Lower lobe of right lung (tissue), 2 donors: Measurements from ENCODE around the gene HOXA10. TPM values are rescaled to one million over a fixed set of nuclear protein-coding genes. Genes with fewer than 3 reads are reported as not detected.

Experiments
- ATAC-seq, 2 donors: fragments of 200-7000 bp; cut with Tn5 transposase; one replicate each; pipeline ENCODE4 v1.9.1; 2020 to 2022; ENCODE audit warnings: mild to moderate bottlenecking in 2 of 2, moderate library complexity in 2 of 2
- DNase-seq: peaks from one replicate; pipeline ENCODE4 v3.0.0-alpha.2; 2020
- H3K27ac ChIP-seq: fragments of 200-600 bp; one replicate; pipeline ENCODE4 v1.8.0; 2022
- H3K27me3 ChIP-seq: fragments of 200-600 bp; one replicate; pipeline ENCODE4 v1.8.0; 2022; ENCODE audit warnings: low read depth
- H3K36me3 ChIP-seq: fragments of 200-600 bp; one replicate; pipeline ENCODE4 v1.8.0; 2022; ENCODE audit warnings: mild to moderate bottlenecking
- H3K4me1 ChIP-seq: fragments of 200-600 bp; one replicate; pipeline ENCODE4 v1.8.0; 2022
- H3K4me3 ChIP-seq: fragments of 200-600 bp; one replicate; pipeline ENCODE4 v1.8.0; 2022; ENCODE audit warnings: mild to moderate bottlenecking
- H3K9me3 ChIP-seq: fragments of 200-600 bp; one replicate; pipeline ENCODE4 v1.8.0; 2022
- intact Hi-C: fragments of 100-400 bp; cut with DNase I; formaldehyde crosslinking; loops from one replicate; pipeline ENCODE4 v1.11.0; 2022
- total RNA-seq: library from RNA; stranded (reverse); fragmentation: NEBNext Ultra II Directional; extraction: Animal tissue kit (Norgen Biotek cat#: 25700); gene quantifications from one replicate; pipeline ENCODE4 v1.2.1, GENCODE V29; 2021
- TF ChIP-seq, protein P1 (sequence below): fragments of 200-600 bp; IDR thresholded peaks from one replicate; pipeline ENCODE4 v1.8.0; 2022; ENCODE audit warnings: antibody characterized with exemption, mild to moderate bottlenecking
- donor health status: DM: no; HTN: yes; CAD: no; lungs with severe emphysema.

HOXA10 gene
- total RNA-seq, 1 donor from 2014 or later = 0.38 TPM

- peaks cover 95% of the 10 kb centered on the region for H3K27me3 ChIP-seq
- H3K27ac ChIP-seq = peak overlapping the region; percentile 46
Measured at GRCh38 chr7:27160145-27160545, 14.0 kb downstream of the HOXA10 start.

DNA sequence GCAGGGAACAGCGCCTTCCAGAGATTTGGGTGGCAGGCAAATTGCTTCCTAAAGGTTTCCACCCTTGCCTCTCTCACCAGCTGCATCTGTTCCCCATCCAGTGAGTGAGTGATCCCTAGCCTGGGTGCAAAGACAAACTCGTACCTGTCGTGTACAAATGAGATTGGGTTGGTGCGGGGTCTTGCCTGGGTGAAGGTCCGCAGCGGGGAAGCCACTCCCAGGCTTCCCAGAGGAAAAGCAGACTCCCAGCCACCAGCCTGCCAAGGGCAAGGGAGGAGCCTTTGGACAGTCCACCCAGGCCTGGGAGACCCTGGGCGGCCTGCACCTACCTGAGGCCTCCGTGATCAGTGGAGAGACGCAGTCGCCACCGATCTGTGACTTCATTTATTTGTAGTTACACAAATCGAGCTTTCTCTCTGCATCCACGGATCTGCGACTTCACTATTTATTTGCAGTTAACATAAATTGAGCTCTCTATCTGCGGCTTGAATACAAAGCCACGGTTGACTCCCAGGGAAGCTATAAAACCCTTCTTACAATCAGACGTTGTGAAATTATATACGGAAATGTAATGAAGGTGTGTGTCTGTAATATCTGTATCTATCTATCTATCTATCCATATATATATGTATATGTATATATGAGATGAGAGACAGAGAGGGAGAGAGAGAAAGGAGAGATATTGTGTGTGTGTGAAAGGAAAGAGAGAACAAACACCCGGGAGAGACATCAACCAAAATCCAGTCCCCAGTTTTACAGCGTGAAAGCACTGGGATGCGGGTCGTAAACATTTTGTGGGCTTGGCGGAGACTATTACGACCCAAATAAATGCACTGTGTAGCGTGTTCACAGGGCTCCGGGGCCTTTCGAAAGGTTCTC, 14.6 kb downstream of the HOXA10 start:
- Histone ChIP-seq H3K36me3 (no peaks in the 10 kb centered on the region), H3K4me3 (peak overlapping the region; percentile 63), H3K27me3 (peaks cover 95% of the 10 kb centered on the region), H3K9me3 (no peaks in the 10 kb centered on the region), H3K27ac (no peak overlapping the region), H3K4me1 (peaks cover 50% of the 10 kb centered on the region)
- TF ChIP-seq, protein P1, sequence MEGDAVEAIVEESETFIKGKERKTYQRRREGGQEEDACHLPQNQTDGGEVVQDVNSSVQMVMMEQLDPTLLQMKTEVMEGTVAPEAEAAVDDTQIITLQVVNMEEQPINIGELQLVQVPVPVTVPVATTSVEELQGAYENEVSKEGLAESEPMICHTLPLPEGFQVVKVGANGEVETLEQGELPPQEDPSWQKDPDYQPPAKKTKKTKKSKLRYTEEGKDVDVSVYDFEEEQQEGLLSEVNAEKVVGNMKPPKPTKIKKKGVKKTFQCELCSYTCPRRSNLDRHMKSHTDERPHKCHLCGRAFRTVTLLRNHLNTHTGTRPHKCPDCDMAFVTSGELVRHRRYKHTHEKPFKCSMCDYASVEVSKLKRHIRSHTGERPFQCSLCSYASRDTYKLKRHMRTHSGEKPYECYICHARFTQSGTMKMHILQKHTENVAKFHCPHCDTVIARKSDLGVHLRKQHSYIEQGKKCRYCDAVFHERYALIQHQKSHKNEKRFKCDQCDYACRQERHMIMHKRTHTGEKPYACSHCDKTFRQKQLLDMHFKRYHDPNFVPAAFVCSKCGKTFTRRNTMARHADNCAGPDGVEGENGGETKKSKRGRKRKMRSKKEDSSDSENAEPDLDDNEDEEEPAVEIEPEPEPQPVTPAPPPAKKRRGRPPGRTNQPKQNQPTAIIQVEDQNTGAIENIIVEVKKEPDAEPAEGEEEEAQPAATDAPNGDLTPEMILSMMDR = no peak
- no peak for DNase-seq
- ATAC-seq = no peak
- intact Hi-C loops = loop anchor here (10.0 kb wide), 1 partner anchor 785 kb away; no protein-coding TSS in a partner anchor

More at GRCh38 chr7:27160145-27160545, 14.0 kb downstream of the HOXA10 start:
- Histone ChIP-seq H3K9me3 (no peaks in the 10 kb centered on the region), H3K4me3 (peak overlapping the region; percentile 63), H3K36me3 (no peaks in the 10 kb centered on the region), H3K4me1 (peaks cover 51% of the 10 kb centered on the region)
- intact Hi-C loops = no loop called here
- TF ChIP-seq, protein P1 = no peak
- ATAC-seq = peak in 1 of 2 donors; percentile 2
- no peak for DNase-seq

GRCh38 chr7:27158436-27159265, 15.5 kb downstream of the HOXA10 start:
- no peaks in the 10 kb centered on the region for H3K9me3 ChIP-seq
- ATAC-seq (no peak), DNase-seq (no peak)
- H3K36me3 ChIP-seq = no peaks in the 10 kb centered on the region
- H3K4me1 ChIP-seq = peaks cover 44% of the 10 kb centered on the region
- H3K27me3 ChIP-seq = peaks cover 95% of the 10 kb centered on the region
- intact Hi-C loops = loop anchor here (10.0 kb wide), 1 partner anchor 784 kb away; no protein-coding TSS in a partner anchor
- H3K4me3 ChIP-seq = no peak overlapping the region
- TF ChIP-seq, protein P1 = no peak
- no peak overlapping the region for H3K27ac ChIP-seq

- intact Hi-C loops = loop anchor here (10.0 kb wide), 1 partner anchor 783 kb away; no protein-coding TSS in a partner anchor
- peaks cover 95% of the 10 kb centered on the region for H3K27me3 ChIP-seq
- DNase-seq = no peak
Measured at GRCh38 chr7:27157702-27158431, 16.3 kb downstream of the HOXA10 start.

More at GRCh38 chr7:27157702-27158431, 16.3 kb downstream of the HOXA10 start:
- H3K4me3 ChIP-seq = no peak overlapping the region
- H3K9me3 ChIP-seq = no peaks in the 10 kb centered on the region
- no peaks in the 10 kb centered on the region for H3K36me3 ChIP-seq
- no peak overlapping the region for H3K27ac ChIP-seq
- TF ChIP-seq, protein P1 = no peak
- no peak for ATAC-seq
- H3K4me1 ChIP-seq = peaks cover 45% of the 10 kb centered on the region
